Measurements from ENCODE around the gene OTOA. TPM values are rescaled to one million over a fixed set of nuclear protein-coding genes. Genes with fewer than 3 reads are reported as not detected.
"Not testable (repeated sequence)": the region's sequence is repeated elsewhere in the genome, so short reads cannot be mapped to it uniquely, and the experiment has no call there.

OTOA gene
- total RNA-seq, 1 donor from 2014 or later, result not detected

DNA sequence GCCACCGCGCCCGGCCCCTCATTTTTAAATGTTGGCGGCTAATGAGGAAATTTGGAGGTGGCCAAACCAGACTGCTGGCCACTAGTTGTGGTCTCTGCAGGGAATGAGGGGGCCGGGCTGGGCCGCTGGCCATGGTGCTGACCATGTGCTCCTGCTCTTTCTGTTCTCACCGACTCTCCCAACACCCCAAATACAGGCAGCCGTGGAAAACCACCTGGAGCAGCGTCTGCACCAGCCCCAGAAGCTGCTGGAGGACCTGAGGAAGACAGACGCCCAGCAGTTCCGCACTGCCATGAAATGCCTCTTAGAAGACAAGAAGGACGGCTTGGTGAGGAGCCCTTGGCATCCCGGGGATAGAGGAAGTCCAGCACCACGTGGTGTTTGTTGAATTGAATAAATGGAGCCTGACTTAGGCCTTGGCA is 21.3 kb downstream of the OTOA start:
- no peak for DNase-seq (ENCODE audit: low spot score in 2 of 2)
- Histone ChIP-seq H3K4me1 (no peaks in the 10 kb centered on the region), H3K4me3 (no peak overlapping the region), H3K9me3 (peaks cover 0 to 4% of the 10 kb centered on the region in 2 donors), H3K36me3 (no peaks in the 10 kb centered on the region), H3K27ac (no peak overlapping the region), H3K27me3 (no peaks in the 10 kb centered on the region)
- intact Hi-C loops (cut with DNase I), result no loop called here
- no peak for TF ChIP-seq CTCF (IDR thresholded peaks at IDR 0.05)

DNA sequence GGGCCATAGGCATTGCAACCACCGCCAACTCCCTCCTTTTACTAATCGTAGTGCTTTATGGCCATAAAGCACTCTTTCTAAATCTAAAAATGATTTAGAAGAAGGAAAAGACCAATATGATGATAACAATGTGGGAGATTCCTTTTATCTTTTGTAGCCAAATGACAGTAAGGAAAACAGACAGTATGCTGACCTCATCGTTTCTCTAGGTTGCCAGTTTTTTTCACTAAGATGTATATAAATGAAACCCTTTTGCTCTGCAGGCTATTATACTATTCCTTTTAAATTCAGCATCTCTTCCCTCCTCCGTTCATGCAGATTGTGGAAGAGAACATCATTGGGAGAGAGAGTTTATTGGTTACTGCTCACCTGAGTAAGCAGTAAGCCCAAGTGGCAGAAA is 25.3 kb downstream of the OTOA start:
- Histone ChIP-seq H3K27me3 (no peaks in the 10 kb centered on the region), H3K4me3 (no peak overlapping the region), H3K9me3 (peaks cover 0 to 4% of the 10 kb centered on the region in 2 donors), H3K36me3 (no peaks in the 10 kb centered on the region), H3K27ac (no peak overlapping the region), H3K4me1 (no peaks in the 10 kb centered on the region)
- TF ChIP-seq CTCF (IDR thresholded peaks at IDR 0.05), result no peak
- intact Hi-C loops (cut with DNase I), result no loop called here
- no peak for DNase-seq (ENCODE audit: low spot score in 2 of 2)

DNA sequence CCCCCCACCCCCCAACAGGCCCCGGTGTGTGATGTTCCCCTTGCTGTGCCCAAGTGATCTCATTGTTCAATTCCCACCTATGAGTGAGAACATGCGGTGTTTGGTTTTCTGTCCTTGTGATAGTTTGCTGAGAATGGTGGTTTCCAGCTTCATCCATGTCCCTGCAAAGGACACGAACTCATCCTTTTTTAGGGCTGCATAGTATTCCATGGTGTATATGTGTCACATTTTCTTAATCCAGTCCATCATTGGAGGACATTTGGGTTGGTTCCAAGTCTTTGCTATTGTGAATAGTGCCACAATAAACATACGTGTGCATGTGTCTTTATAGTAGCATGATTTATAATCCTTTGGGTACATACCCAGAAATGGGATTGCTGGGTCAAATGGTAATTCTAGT is 27.2 kb downstream of the OTOA start:
- H3K9me3 ChIP-seq; intact Hi-C loops (cut with DNase I); DNase-seq (ENCODE audit: low spot score in 2 of 2); H3K4me3 ChIP-seq; H3K4me1 ChIP-seq; H3K36me3 ChIP-seq; H3K27ac ChIP-seq; H3K27me3 ChIP-seq: not testable (repeated sequence)

GRCh38 chr16:21694609-21695008 is 30.8 kb downstream of the OTOA start:
- no peak overlapping the region for H3K27ac ChIP-seq
- intact Hi-C loops (cut with DNase I), result no loop called here
- DNase-seq (ENCODE audit: low spot score in 2 of 2), result no peak
- H3K9me3 ChIP-seq, result no peaks in the 10 kb centered on the region
- no peaks in the 10 kb centered on the region for H3K4me1 ChIP-seq
- no peak for TF ChIP-seq CTCF (IDR thresholded peaks at IDR 0.05)
- no peak overlapping the region for H3K4me3 ChIP-seq
- no peaks in the 10 kb centered on the region for H3K36me3 ChIP-seq
- H3K27me3 ChIP-seq, result no peaks in the 10 kb centered on the region

DNA sequence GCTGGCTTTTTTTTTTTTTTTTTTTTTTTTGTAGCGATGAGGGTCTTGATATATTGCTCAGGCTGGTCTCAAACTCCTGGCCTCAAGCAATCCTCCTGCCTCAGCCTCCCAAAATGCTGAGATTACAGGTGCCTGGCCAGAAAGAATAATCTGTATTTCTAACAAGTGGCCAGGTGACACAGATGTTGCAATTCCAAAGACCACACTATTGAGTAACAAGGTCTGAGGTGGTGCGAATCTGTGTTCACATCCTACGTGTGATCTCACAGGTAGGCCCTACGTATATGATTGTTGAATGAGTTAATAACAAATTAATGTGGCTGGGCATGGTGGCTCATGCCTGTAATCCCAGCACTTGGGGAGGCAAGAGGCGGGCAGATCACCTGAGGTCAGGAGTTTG is 33.3 kb downstream of the OTOA start:
- intact Hi-C loops (cut with DNase I), result no loop called here
- Histone ChIP-seq H3K27me3 (no peaks in the 10 kb centered on the region), H3K4me1 (no peaks in the 10 kb centered on the region), H3K27ac (no peak overlapping the region), H3K9me3 (no peaks in the 10 kb centered on the region), H3K36me3 (no peaks in the 10 kb centered on the region), H3K4me3 (no peak overlapping the region)
- no peak for TF ChIP-seq CTCF (IDR thresholded peaks at IDR 0.05)
- no peak for DNase-seq (ENCODE audit: low spot score in 2 of 2)

- Histone ChIP-seq H3K27me3 (no peaks in the 10 kb centered on the region), H3K4me1 (no peaks in the 10 kb centered on the region), H3K36me3 (no peaks in the 10 kb centered on the region), H3K27ac (no peak overlapping the region), H3K9me3 (no peaks in the 10 kb centered on the region), H3K4me3 (no peak overlapping the region)
- DNase-seq (ENCODE audit: low spot score in 2 of 2), result no peak
- TF ChIP-seq CTCF (IDR thresholded peaks at IDR 0.05), result no peak
- intact Hi-C loops (cut with DNase I), result no loop called here
These were observed 34.6 kb downstream of the OTOA start for GRCh38 chr16:21698169-21699032.
